ENCODE data around the gene ANKRD17.

The ANKRD17 gene

DNA sequence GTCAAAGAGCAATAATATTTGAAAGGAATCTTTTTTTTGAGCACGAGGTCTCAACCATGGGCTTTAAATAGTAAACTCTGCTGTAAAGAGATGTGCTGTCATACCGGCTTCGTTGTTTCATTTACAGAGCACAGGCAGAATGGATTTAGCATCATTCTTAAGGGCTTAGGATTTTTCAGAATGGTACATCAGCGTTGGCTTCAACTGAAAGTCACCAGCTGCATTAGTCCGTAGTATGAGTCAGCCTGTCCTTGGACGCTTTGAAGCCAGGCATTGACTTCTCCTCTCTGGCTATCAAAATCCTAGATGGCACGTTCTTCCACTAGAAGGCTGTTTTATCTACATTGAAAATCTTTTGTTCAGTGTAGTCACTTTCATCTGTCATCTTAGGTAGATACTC is 212.7 kb downstream of the ANKRD17 start:
- no peak for DNase-seq (ENCODE audit: low read depth)

DNA sequence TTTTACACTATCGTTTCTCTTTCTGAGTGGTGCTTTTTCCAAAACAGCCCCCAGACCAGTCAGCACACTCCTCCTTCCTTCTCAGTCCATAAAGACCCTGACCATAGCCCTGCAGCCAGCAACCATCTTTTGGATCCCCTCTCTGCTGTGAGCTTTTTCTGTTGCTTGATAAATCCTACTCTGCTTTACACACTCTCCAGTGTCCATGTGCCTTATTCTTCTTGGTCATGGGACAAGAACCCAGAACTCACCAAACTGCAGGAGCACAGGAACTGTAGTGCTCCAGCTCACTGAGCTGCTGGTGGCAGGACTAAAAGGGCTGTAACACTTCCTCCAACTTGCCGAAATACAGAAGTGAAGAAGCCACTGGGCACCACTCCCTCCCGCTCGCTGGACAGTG is 221.5 kb downstream of the ANKRD17 start:
- no peak for DNase-seq (ENCODE audit: low read depth)

DNA sequence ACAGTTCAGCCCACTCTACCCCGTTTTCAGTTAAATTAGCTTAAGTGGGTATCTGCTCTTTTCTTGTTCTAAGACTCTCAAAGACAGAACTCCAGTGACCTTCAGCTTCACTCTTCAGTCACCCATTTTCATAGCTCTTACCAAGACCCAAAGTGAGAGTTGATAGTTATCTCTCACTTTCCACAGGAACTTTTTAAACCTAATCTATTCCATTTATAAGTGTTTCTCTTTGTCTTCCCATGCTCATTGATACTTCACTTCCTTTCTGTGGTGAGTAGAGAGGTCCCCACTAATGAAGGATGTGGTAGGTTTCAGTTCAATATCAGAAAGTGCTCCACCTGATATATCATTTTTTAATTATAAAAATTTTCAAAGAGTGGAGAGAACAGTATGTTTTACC is 222.5 kb downstream of the ANKRD17 start:
- DNase-seq (ENCODE audit: low read depth): no peak

DNA sequence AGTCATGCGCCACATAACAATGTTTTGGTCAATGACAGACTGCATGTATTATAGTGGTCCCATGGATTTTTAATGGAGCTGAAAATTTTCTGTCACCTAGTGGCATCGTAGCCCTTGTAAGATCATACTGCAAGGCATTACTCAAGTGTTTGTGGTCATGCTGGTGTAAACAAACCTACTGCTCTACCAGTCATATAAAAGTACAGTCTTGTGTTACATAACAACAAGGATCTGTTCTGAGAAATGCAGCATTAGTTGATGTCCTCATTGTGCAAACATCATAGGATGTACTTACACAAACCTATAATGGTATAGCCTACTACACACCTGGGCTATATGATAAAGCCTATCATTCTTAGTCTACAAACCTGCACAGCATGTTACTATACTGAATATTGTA is 223.7 kb downstream of the ANKRD17 start:
- no peak for DNase-seq (ENCODE audit: low read depth)

DNA sequence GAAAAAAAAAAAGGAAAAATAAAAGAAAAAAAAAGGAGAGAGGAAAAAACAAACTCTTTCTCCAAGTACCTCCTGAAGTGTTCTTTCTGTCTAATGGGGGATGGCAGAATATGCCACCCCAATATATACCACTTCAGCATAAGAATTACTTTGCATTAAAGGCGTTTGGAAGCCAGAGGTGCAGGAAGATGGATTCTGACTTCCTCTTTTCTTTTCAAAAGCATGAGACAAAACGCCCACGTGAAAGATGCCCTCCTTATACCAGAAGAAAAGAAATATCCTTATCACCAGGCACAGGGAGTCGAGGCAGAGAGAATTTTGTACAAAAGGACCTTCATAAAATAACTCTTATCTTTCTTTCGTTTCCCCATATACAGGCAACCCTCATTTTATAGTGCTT is 230.0 kb downstream of the ANKRD17 start:
- DNase-seq (ENCODE audit: low read depth): no peak

All from fibroblast of the conjunctiva (primary cell).